Stimulated activated CD8-positive, alpha-beta memory T cell treated with anti-CD3 and anti-CD28 coated beads, Interleukin-7, amount 100 ng/mL, for 48 hours (primary cell): ENCODE measurements around the gene LILRB4.
"Not testable (repeated sequence)": the region's sequence is repeated elsewhere in the genome, so short reads cannot be mapped to it uniquely, and the experiment has no call there.

ENCODE experiments used
- DNase-seq, 2 donors: peaks; one replicate each; pipeline ENCODE4 v3.0.0-alpha.2; 2020; ENCODE audit warnings: low read depth in 1 of 2; ENCODE audit errors: extremely low read depth in 1 of 2

The LILRB4 gene

GRCh38 chr19:54691582-54692297 lies 29.0 kb downstream of the LILRB4 start:
- no peak for DNase-seq

- no peak for DNase-seq
These were observed 29.5 kb downstream of the LILRB4 start for GRCh38 chr19:54692298-54692615.

- DNase-seq, result no peak
These were observed 31.9 kb downstream of the LILRB4 start for GRCh38 chr19:54694648-54695047.

- DNase-seq, result no peak
These were observed 33.3 kb downstream of the LILRB4 start for GRCh38 chr19:54696117-54696548.

GRCh38 chr19:54696766-54697165 lies 34.0 kb downstream of the LILRB4 start:
- DNase-seq, result no peak

GRCh38 chr19:54697716-54698115 lies 34.9 kb downstream of the LILRB4 start:
- DNase-seq, result not testable (repeated sequence)

- no peak for DNase-seq
These were observed 42.1 kb downstream of the LILRB4 start for GRCh38 chr19:54704928-54705327.

- DNase-seq, result no peak
These were observed 45.2 kb downstream of the LILRB4 start for GRCh38 chr19:54707962-54708361.

GRCh38 chr19:54708781-54709180 lies 46.0 kb downstream of the LILRB4 start:
- no peak for DNase-seq

GRCh38 chr19:54709212-54709948 lies 46.6 kb downstream of the LILRB4 start:
- DNase-seq, result no peak

GRCh38 chr19:54709956-54710355 lies 47.2 kb downstream of the LILRB4 start:
- DNase-seq, result not testable (repeated sequence)
